ENCODE data around the gene ARL3. TPM values are rescaled to one million over a fixed set of nuclear protein-coding genes. Genes with fewer than 3 reads are reported as not detected.

The ARL3 gene
- total RNA-seq, 1 donor from 2014 or later, result 34.6 TPM

- DNase-seq (ENCODE audit: low read depth, low spot score), result no peak
- Mint-ChIP-seq H3K27me3 (ENCODE audit: low read depth) (no peaks in the 10 kb centered on the region), H3K36me3 (ENCODE audit: low read depth) (peaks cover 14% of the 10 kb centered on the region), H3K27ac (ENCODE audit: unreplicated experiment) (no peak overlapping the region), H3K4me3 (no peak overlapping the region), H3K9me3 (no peaks in the 10 kb centered on the region), H3K4me1 (peaks cover 46% of the 10 kb centered on the region)
- TF ChIP-seq CTCF (conservative IDR thresholded peaks at IDR 0.05), result no peak
These were observed 32.5 kb downstream of the ARL3 start for GRCh38 chr10:102681696-102682095.

- H3K27me3 Mint-ChIP-seq (ENCODE audit: low read depth), result no peaks in the 10 kb centered on the region
- H3K4me3 Mint-ChIP-seq, result no peak overlapping the region
- H3K4me1 Mint-ChIP-seq, result peaks cover 67% of the 10 kb centered on the region
- H3K27ac Mint-ChIP-seq (ENCODE audit: unreplicated experiment), result no peak overlapping the region
- DNase-seq (ENCODE audit: low read depth, low spot score), result no peak
- H3K36me3 Mint-ChIP-seq (ENCODE audit: low read depth), result peaks cover 9% of the 10 kb centered on the region
- no peak for TF ChIP-seq CTCF (conservative IDR thresholded peaks at IDR 0.05)
- no peaks in the 10 kb centered on the region for H3K9me3 Mint-ChIP-seq
These were observed 34.6 kb downstream of the ARL3 start for GRCh38 chr10:102679596-102679995.

GRCh38 chr10:102678842-102679289 lies 35.3 kb downstream of the ARL3 start:
- peak; percentile 84 for DNase-seq (ENCODE audit: low read depth, low spot score)
- peak overlapping the region; percentile 76 for H3K4me3 Mint-ChIP-seq
- TF ChIP-seq CTCF (conservative IDR thresholded peaks at IDR 0.05), result peak; percentile 74
- no peaks in the 10 kb centered on the region for H3K27me3 Mint-ChIP-seq (ENCODE audit: low read depth)
- H3K36me3 Mint-ChIP-seq (ENCODE audit: low read depth), result peaks cover 9% of the 10 kb centered on the region
- H3K27ac Mint-ChIP-seq (ENCODE audit: unreplicated experiment), result peak overlapping the region; percentile 80
- peaks cover 74% of the 10 kb centered on the region for H3K4me1 Mint-ChIP-seq
- H3K9me3 Mint-ChIP-seq, result no peaks in the 10 kb centered on the region

- Mint-ChIP-seq H3K4me1 (peaks cover 83% of the 10 kb centered on the region), H3K4me3 (no peak overlapping the region), H3K27ac (ENCODE audit: unreplicated experiment) (peak overlapping the region; percentile 87), H3K27me3 (ENCODE audit: low read depth) (no peaks in the 10 kb centered on the region), H3K36me3 (ENCODE audit: low read depth) (peaks cover 9% of the 10 kb centered on the region), H3K9me3 (no peaks in the 10 kb centered on the region)
- no peak for TF ChIP-seq CTCF (conservative IDR thresholded peaks at IDR 0.05)
- DNase-seq (ENCODE audit: low read depth, low spot score), result no peak
These were observed 36.2 kb downstream of the ARL3 start for GRCh38 chr10:102678068-102678400.

GRCh38 chr10:102677331-102678067 lies 36.7 kb downstream of the ARL3 start:
- H3K4me3 Mint-ChIP-seq, result peak overlapping the region; percentile 84
- H3K9me3 Mint-ChIP-seq, result no peaks in the 10 kb centered on the region
- DNase-seq (ENCODE audit: low read depth, low spot score), result no peak
- peak overlapping the region; percentile 87 for H3K27ac Mint-ChIP-seq (ENCODE audit: unreplicated experiment)
- peaks cover 88% of the 10 kb centered on the region for H3K4me1 Mint-ChIP-seq
- peaks cover 9% of the 10 kb centered on the region for H3K36me3 Mint-ChIP-seq (ENCODE audit: low read depth)
- no peaks in the 10 kb centered on the region for H3K27me3 Mint-ChIP-seq (ENCODE audit: low read depth)
- TF ChIP-seq CTCF (conservative IDR thresholded peaks at IDR 0.05), result no peak

Data from neural crest cell (in vitro differentiated cells).